Measurements from ENCODE around the gene HASPIN. TPM values are rescaled to one million over a fixed set of nuclear protein-coding genes. Genes with fewer than 3 reads are reported as not detected.

HASPIN gene
- total RNA-seq, 6 experiments from 2014 or later, result 3.5 to 8.0 (median 7.0) TPM

- Mint-ChIP-seq H3K9me3 (no peaks in the 10 kb centered on the region), H3K27me3 (ENCODE audit: insufficient read depth) (peaks cover under 1% of the 10 kb centered on the region; the same call in 1 of the 2 replicates), H3K4me3 (no peak overlapping the region), H3K4me1 (ENCODE audit: low read depth) (no peaks in the 10 kb centered on the region), H3K27ac (no peak overlapping the region), H3K36me3 (ENCODE audit: low read depth) (no peaks in the 10 kb centered on the region)
- TF ChIP-seq, protein P1, sequence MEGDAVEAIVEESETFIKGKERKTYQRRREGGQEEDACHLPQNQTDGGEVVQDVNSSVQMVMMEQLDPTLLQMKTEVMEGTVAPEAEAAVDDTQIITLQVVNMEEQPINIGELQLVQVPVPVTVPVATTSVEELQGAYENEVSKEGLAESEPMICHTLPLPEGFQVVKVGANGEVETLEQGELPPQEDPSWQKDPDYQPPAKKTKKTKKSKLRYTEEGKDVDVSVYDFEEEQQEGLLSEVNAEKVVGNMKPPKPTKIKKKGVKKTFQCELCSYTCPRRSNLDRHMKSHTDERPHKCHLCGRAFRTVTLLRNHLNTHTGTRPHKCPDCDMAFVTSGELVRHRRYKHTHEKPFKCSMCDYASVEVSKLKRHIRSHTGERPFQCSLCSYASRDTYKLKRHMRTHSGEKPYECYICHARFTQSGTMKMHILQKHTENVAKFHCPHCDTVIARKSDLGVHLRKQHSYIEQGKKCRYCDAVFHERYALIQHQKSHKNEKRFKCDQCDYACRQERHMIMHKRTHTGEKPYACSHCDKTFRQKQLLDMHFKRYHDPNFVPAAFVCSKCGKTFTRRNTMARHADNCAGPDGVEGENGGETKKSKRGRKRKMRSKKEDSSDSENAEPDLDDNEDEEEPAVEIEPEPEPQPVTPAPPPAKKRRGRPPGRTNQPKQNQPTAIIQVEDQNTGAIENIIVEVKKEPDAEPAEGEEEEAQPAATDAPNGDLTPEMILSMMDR (IDR thresholded peaks at IDR 0.05), result no peak
- DNase-seq, result no peak
Observed at GRCh38 chr17:3688027-3688553, 35.6 kb upstream of the HASPIN start.

GRCh38 chr17:3688852-3689261 is 34.8 kb upstream of the HASPIN start:
- Mint-ChIP-seq H3K27ac (no peak overlapping the region), H3K36me3 (ENCODE audit: low read depth) (no peaks in the 10 kb centered on the region), H3K4me3 (no peak overlapping the region), H3K9me3 (no peaks in the 10 kb centered on the region), H3K4me1 (ENCODE audit: low read depth) (no peaks in the 10 kb centered on the region), H3K27me3 (ENCODE audit: insufficient read depth) (no peaks in the 10 kb centered on the region; the same call in 1 of the 2 replicates)
- DNase-seq, result no peak
- TF ChIP-seq, protein P1 (IDR thresholded peaks at IDR 0.05), result no peak

DNA sequence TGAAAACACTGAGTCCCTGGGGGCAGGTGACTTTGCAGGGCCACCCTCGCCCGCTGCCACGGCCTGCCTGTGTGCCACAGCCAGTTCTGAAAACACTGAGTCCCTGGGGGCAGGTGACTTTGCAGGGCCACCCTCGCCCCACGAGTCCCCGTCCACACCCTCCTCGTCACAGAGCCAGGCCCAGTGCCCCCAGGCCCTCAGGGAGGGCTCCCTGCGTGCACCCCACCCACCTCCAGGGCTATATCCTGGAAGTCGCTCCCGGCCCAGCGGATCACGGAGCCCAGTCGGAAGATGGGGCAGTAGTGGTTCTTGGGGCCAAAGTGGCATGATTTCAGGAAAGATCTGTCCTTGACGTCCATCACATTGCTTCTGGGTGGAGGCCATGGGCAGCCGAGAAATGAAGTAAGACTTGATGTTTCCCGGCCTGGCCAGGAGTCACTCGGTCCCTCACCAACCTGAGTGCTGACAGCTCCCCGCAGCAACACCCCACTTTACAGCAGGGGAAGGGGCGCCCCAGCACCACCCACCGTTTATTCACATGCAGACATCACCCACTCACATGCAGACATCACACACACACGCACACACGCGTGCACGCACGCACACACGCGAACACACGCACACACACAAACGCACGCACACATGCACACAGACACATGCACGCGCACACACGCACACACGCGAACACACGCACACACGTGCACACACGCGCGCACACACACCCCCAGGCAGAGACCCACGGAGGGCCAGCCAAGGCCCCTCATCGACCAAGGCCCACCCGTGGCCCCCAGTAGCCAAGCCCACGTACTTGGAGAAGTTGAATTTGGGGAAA is 34.2 kb upstream of the HASPIN start:
- H3K27me3 Mint-ChIP-seq (ENCODE audit: insufficient read depth), result no peaks in the 10 kb centered on the region; the same call in 1 of the 2 replicates
- TF ChIP-seq, protein P1 (IDR thresholded peaks at IDR 0.05), result no peak
- H3K36me3 Mint-ChIP-seq (ENCODE audit: low read depth), result no peaks in the 10 kb centered on the region
- no peak for DNase-seq
- no peak overlapping the region for H3K27ac Mint-ChIP-seq
- H3K4me1 Mint-ChIP-seq (ENCODE audit: low read depth), result peaks cover 1% of the 10 kb centered on the region; the same call in 1 of the 2 replicates
- H3K4me3 Mint-ChIP-seq, result no peak overlapping the region
- H3K9me3 Mint-ChIP-seq, result no peaks in the 10 kb centered on the region

DNA sequence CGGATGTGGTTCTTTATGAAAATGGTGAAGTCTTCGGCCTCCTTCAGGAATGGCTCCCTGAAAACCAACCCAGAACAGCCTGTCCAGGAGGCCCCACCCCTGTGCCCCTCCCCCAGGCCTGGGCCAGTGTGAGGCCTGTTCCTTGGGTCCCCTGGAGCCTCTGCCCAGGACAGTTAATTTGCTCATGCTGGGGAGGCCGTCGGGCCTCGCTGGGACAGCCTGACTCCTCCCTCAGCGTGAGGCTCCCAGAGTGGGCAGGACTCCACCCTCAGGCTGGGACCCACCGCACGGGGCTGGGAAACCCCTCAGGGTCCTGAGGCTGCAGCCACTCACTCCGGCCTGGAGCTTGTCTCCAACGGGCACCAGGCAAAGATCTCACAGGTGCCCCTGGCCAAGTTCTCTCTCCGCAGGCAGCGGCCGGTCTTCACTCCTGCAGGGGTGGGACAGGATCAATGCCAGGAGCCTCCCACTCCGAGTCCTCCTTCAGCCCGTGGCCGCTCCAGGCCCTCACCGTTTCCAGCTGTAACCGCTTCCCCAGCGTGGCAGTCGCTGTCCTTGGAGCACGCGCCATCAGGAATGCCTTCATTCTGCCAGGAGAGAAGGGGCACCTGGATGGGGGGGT is 33.5 kb upstream of the HASPIN start:
- Mint-ChIP-seq H3K9me3 (no peaks in the 10 kb centered on the region), H3K27me3 (ENCODE audit: insufficient read depth) (no peaks in the 10 kb centered on the region; the same call in 1 of the 2 replicates), H3K4me1 (ENCODE audit: low read depth) (peaks cover 6% of the 10 kb centered on the region; the same call in 1 of the 2 replicates), H3K36me3 (ENCODE audit: low read depth) (no peaks in the 10 kb centered on the region), H3K4me3 (no peak overlapping the region), H3K27ac (no peak overlapping the region)
- DNase-seq, result no peak
- TF ChIP-seq, protein P1 (IDR thresholded peaks at IDR 0.05), result no peak

- H3K4me3 Mint-ChIP-seq, result no peak overlapping the region
- TF ChIP-seq, protein P1 (IDR thresholded peaks at IDR 0.05), result no peak; the same call in 1 of the 2 replicates
- DNase-seq, result no peak
- no peaks in the 10 kb centered on the region for H3K9me3 Mint-ChIP-seq
- H3K27ac Mint-ChIP-seq, result no peak overlapping the region
- H3K36me3 Mint-ChIP-seq (ENCODE audit: low read depth), result no peaks in the 10 kb centered on the region
- peaks cover 2% of the 10 kb centered on the region for H3K27me3 Mint-ChIP-seq (ENCODE audit: insufficient read depth)
- H3K4me1 Mint-ChIP-seq (ENCODE audit: low read depth), result peaks cover 6% of the 10 kb centered on the region; the same call in 1 of the 2 replicates
Observed at GRCh38 chr17:3691617-3692067, 32.1 kb upstream of the HASPIN start.
